ENCODE results near the gene TCIRG1.

TCIRG1 gene

DNA sequence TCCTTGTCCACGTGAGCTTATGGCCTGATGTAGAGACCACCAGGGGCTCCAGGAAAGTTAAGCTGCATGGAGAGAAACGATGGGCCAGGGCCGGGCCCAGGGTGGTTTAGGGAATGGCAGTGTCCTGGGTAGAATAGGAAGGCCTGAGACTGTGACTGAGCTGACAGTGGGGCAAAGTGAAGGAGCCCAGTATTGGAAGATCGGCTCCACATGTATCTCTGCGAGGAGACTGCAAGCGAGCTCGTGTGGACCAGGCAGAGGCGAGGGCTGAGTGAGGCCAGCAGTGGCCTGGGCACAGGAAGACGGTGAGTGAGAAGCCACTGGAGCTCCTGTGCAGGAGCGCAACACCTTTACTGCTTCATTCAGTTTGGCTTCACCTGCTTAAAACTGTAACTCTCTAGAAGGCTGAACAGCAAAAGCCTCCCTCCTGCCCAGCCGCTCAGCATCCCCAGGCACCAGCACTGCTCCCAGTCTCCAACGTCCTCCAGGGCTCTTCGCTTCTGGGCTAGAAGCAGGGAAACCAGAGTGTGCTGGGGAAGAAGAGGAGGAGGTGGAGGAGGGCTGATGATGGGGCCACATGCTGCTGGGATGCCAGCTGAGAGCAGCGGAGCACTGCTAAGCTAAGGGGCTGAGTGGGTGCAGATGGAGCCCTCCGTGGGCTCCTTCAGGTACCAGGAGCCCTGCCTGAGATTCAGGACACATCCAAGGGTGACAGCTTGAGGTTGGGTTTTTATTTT lies 13.5 kb downstream of the TCIRG1 start:
- no peak for DNase-seq

DNA sequence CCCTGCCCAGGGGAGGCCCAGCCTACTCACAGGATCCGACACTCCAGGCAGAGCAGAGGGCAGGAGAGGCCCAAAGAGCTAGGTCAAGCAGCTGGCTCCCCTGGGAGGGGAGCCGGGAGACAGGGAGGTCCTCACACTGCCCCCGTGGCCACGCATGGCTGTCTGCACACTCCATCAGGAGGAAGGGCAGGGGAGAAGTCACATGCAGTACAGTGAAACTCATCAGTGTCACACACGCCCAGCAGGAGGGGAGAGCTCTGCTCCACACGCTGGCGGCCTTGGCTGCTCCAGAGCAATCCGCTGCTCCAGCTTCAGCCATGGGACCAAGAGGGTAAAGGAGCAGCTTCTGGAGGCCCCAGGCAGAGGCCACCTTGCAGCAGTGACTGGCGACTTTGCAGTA lies 14.3 kb downstream of the TCIRG1 start:
- no peak for DNase-seq

DNA sequence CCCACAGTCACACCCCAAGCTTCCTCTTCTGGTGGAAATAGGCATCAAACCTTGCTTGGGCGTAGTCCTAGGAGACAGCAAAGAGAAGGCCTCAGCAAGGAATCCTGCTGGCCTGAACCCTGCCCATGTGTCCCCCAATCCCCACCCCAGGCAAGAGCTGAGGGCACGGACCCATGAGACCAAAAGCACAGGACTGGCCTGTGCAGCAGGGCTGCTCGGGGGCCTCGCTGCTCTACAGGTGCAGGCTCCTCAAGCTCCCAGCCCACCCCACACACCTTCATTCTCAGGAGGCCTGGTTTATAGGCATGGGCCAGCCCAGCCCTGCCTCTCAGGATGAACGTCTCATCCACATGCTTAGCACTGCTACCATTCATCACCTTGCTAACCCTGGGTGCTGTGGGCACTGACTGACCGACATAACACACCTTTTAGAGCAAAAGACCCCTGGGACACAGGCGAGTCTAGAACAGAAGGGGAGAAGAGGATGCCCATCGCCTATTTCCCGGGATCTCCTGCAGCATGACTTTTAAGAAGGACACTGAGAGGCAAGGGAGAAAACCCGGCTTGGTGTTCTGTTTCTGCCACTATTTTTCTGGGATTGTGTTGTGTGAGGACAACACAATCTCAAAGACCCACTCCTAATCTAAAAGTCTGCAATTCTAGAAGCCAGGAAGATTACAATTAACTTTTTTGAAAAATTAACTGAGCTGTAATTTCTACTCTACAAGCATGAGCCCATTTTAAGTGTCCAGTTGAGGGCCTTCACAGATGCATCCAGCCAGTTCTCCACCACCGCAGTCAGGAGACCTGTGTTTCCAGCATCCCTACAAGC lies 15.4 kb downstream of the TCIRG1 start:
- no peak for DNase-seq

DNA sequence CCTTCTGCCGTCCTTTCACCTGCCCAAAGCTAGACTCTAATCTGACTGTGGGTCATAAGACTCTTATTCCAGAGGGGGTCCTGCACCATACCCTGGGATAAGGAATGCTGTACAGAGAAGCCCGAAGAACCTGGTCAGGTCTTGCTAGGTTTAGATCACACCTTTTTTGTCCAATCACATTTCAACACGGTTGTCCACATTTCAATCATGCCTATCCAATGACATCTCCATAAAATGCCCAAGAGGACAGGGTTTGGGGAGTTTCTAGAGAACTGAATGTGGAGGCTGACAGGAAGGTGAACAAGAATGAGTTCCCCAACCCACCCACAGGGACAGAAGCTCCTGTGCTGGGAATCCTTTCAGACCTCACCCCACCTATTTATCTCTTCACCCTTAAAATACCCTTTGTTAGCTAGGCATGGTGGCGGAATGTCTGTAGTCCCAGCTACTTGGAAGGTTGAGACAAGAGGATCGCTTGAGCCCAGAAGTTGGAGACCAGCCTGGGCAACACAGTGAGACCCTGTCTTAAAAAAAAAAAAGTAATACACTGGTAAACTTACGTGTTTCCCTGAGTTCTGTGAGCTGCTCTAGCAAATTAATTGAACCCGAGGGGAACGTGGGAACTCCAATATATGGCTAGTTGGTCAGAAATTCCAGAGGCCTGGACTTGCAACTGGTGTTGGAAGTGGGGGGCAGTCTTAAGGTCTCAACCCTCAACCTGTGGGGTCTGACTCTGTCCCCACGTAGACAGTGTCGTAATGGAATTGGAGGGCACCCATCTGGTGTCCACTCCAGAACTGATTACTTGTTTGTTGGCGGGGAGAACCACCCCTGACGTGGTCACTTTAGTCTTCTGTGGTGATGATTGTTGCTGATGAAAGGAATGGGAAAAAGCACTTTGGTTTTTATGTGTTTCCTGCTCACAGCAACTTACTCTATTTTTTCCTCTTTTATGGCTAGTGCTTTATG lies 17.8 kb downstream of the TCIRG1 start:
- no peak for DNase-seq

DNA sequence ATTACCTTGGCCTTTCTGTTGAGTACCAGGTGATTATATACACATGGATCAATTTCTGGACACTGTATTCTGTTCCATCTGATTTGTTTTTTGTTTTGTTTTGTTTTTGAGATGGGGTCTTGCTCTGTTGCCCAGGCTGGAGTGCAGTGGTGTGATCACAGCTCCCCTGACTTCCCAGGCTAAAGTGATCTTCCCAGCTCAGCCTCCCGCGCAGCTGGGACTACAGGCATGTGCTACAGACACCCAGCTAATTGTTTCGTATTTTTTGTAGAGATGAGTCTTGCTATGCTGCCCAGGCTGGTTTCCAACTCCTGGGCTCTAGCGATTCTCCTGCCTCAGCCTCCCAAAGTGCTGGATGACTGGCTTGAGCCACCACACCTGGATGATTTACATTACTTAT lies 19.0 kb downstream of the TCIRG1 start:
- no peak for DNase-seq

DNA sequence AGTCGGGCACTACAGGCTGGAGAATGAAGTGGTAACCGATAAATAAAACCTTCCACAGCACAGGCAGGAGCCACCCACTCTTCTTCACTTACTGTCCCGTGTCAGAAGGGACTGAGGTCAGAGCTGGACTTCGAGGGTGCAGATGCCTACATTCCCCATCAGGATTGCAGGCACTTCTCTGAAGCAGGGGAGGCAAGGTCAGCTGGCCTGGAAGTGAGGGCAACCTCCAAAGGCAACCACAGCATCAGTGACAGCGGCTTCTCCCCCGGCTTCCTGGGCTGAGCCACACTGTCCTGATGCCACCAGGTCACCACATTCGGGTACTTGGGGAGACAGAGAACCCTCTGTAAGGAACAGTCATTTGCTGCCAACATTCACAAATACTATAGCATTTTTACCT lies 22.7 kb downstream of the TCIRG1 start:
- no peak for DNase-seq

DNA sequence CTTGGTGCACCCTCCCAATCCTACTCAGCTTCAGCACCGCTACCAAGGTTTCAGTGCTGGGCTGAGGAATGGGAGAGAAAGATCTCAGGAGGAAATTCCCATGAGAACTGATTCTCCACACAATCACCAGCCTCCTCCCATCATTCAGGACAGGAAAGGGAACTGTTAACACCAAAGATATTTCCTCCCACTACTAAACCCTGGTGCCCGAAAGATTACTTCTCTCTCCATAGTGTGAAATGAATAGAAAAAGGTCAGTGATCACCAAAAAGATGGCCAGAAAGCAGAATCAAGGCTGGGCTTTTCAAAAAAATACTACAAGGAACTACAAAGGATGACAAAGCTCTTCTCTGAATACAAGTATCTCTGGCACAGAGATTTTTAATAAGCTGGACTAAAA lies 26.1 kb downstream of the TCIRG1 start:
- DNase-seq: no peak

DNA sequence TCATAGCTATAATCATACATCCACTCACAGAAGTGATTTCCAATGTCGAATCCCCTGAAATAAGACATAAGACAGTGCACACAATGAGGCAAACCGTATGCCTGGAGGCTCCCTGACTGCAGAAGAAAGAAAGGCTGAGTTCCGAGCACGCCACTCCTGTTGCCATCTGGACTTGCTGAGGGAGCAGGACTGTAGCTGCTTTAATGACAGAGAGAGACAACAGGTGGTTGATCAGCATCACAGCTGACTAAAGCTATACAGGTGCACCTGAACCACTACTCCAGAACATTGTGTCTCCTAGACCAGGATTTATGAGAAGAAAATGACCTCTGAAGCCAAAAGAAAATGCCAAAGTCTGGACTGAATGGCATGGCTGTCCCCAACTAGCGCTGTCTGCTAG lies 27.0 kb downstream of the TCIRG1 start:
- DNase-seq: no peak

DNA sequence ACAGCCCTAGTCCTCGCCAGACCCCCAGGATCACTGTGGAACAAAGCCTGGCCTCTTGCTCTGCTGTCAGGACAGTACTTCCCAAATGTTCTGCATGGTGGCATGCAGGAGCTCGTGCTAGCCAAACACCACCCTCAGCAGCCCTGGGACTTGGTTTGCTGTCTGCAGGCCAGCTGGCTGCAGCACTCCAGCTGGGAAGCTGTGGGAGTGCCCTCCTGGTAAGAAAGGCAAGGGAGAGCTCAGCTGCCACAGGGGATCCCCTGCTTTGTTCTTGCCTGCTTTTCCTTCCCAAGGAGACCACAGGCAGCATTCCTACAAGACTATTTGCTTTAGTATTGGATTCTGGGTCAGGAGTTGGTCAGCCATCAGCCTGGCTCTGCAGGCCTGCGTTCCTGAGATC lies 27.9 kb downstream of the TCIRG1 start:
- DNase-seq: no peak

DNA sequence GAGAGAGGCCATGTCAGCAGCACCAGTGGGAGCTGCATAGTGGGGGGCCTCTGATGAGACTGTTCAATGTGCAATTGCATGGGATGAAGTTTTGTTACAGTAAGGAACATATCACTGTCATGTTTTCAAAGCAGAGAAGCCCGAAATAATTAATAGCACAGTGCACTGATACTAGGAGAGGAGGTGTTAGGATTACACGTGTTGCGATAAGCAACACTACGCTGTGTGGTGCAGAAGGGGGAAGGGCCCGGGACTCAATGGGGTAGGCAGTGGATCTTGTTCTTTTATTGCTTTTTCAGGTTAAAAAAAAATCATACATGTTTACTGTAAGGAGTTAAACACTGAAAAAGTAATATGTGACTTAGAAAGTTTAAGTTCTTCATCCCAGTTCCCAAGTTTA lies 29.2 kb downstream of the TCIRG1 start:
- DNase-seq: no peak

DNA sequence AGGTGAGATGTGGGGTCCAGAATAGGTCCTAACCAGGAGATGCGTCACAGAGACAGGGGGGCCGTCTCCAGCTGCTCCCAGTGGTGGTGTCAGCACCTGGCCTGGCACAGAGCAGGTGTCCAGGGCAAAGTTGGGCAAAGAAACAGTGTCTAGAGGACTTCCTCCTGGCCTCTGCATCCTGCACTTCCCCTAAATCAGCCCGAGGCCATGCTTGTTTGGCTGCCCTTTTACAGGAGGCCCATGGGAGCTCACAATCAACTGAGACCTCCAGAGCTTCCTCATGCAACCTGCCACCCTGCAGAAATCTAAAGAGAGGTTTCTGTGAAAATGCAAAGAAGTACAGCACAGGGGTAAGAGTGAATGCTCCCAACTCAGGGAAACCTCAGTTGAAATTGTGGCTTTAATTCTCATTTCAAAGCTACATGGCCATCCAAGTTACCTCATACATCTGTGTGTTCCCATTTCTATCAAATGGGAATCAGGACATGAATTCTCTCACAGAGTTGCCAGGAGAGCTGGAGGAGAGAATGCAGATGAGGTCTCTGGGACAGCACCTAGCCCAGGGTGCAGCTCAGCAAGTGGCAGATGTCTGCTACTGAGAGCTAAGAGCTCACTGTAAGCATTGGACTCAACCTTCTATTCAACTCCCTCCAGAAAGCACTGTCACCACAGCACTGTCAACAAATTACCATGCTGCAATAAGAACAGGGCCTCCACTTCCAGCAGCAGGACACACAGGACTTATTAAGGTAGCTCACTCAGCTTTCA lies 32.6 kb downstream of the TCIRG1 start:
- no peak for DNase-seq

DNA sequence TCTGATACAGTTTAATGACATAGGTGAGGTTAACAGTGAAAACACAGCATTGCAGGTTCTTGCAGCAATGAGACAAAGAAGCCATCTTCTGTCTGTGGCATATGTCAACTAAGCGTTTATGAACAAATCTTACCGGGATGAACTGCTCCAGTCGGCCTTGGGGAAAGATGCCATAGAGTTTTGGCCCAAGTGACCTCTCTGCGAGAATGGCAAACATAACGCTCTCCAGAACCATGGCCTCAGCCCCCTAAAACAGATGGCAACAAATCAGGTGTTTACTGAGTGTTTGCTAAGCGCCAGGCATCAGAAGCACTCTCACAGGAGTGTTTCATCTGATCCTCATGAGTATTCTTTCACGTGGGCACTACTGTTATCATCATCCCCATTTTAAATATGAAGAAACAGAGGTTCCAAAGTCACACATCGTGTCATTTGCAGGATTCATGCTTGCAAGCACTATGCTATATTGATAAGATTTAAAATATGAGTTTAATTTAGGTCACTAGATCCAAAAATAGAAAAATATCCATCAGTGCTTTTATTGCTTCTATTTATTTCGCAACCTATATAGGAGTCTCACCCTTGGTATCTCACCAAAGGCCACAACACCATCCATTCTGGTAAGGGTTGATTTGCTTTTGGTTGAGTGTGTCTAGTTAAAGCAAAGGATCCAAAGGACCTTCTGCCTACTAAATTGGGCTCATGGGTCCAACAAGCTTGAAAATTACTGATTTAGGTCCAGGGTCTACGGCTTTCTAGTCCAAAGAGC lies 35.9 kb downstream of the TCIRG1 start:
- no peak for DNase-seq

DNA sequence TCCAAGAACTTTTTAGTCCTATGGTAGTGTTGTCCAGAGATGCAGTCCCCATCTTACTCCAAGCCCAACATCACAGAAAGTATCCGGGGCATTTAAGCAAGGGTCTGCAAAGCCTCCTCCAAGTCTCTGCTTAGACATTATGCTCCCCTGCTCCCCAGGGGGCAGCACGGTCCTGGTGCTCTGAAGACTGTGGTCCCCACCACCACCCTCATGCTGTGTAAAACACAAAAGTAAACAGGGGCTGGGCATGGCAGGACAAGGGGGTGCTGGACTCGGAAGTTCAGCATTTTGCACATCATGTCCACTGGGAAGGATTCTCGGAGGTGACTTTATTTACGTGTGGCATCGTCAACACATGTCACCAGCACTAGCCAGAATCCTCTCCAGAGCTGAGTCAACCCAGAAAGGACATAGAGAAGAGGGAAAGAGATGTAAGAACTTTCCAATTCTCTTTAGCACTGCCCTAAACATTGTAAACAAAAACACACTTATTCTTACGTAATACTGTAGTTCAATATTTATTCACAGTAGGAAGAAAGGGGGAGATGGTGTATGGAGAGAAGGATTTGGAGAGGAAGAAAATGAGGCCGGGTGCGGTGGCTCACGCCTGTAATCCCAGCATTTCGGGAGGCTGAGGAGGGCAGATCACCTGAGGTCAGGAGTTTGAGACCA lies 37.7 kb downstream of the TCIRG1 start:
- DNase-seq: no peak

DNA sequence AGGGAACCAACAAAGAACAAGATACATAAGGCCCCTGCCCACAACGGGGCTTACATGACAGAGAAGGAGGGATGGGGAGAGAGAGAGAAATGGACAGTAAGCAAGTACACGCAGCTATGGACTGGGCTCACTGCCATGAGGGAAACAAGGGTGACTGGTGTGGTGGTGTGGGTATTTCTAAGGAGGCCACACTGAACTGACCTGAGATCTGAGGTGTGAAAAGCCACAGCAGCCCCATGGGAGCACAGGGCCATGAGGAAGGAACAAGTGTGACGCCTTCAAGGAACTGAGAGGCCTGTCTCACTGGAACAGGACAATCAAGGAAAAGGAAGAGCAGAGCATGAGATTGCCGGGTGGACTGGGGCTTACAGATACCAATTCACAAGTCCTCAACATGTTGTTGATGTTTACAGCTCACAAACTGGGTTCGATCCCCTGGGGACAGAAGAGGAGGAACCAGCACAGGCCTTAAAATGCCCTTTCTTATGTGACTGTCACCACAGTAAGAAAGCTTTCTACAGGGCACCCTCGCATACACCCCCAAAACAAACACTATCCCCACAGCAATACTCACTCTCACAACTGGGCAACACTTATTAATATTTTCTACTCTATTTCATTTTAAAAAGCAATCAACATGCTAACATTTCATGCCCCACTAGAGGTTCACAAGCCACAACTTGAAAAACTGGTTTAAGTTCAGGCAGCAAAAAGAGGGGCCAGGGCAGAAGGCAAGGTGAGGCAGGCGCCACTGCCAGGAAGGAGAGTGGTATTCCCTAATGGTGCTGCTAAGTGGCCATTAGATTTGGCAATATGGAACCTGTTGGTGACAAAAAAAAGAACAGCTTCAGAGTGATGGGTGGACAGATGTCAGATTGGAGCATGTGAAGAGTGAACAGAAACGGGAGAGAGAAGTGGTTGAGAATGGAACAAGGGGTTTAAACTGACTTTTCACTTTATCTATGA lies 39.1 kb downstream of the TCIRG1 start:
- DNase-seq: no peak

DNA sequence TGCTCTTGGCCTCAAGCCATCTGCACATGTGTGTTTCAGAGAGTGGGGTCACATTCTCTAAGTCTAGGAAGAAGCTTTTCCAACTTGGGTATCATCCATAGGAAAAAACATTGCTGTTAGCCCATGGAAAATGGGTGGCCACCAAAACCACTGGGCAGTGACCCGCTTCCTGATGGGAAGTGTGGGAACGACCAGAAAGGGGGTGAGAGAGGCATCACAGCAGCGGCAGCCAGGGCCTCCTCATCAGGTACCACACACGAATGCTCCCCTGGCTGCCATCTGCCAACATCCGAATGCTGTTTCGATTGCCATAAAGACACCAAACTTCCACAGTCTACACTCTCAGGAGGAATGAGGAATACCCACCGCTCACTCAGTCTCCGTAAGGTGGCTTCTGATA lies 42.0 kb downstream of the TCIRG1 start:
- DNase-seq: no peak

DNA sequence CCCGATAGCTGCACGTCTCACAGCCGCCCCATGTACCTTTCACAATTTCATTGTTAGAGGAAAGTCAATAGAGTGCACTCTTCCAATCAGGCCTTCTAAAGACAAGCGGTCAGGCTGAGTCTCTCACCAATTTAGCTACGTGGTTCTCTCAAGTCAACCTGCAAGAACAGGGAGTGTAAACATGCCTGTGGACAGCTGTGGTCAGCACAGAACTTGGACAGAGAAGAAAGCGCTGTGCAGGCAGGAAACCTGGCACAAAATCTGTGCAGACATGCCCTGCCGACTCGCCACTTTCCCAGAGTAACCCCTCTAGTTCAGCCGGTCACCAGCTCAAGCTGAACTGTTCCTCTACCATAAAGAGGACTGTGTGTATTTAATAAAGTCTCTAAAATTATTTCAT lies 42.9 kb downstream of the TCIRG1 start:
- DNase-seq: no peak

DNA sequence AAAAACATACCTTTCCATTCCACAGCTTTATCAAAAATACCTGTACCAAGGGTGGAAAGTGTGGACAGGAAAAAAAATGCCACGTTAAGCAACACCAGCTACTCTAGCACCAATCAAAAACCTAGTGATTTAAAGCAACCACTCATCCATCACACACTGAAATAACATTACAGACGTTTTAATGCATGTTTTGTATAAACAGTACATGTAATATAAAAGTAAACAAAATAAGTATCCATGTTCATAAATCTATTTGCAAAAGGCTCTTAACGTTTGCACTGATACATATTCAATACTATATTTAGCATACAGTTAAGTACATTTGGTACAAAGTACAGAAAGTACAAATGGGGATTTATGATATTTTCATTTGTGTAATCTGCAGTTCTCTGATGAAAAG lies 43.7 kb downstream of the TCIRG1 start:
- DNase-seq: no peak

DNA sequence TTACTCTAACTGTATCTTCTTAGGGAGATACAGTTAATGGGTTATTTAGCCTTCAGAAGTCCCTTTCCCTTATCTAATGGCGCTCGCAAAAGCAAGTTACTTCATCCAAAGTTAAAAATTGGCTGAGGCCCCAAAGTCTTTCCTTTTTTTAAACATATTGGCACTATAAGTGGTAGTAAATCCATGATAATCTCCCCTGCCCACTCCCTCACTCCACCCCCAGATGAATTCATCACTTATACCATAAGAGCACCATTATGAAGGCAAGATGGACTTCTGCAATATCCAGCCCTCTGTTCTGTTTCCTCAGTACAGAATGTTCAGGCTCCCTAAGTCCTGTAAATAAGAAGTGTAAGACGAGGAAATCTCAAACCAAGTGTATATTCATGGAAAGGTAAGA lies 44.7 kb downstream of the TCIRG1 start:
- DNase-seq: no peak

DNA sequence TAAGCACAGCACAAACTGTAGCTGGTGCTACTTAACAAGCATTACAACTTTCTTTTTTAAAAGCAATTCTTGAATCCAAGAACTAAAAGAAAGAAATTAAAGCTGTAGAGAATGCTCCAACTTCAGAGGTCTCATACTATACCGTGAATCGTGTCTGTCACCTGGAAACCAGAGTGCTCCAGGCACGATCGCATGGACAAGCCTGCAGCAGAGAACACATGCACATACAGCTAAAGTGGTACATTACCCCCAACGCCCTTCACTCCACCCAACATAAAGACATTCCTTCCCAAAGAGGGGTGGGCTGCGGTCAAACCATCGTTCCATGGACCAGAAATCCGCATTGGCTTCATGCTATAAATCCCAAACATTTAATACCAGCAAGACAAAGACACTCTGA lies 50.9 kb downstream of the TCIRG1 start:
- no peak for DNase-seq

DNA sequence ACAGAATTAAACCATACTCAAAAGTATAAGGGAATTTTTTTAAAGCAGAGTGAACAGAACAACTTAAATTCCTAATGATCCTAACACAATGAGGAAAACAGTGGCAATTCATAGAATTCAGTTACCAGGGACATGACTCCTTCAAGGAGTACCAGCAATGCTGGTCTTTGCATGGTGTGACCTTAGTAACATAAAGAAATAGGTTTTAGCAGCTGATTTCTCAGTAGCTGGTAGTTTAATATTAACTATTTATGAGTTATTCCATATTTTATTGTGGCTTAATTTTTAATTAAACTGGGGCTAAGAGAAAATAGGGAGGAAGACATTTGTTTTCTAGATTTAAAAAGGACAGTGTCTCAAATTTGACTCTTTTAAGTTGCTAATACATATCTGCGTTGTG lies 51.5 kb downstream of the TCIRG1 start:
- DNase-seq: no peak
